Skeletal muscle satellite cell (primary cell): ENCODE results near the gene TARM1.
"Not testable (repeated sequence)": the region's sequence is repeated elsewhere in the genome, so short reads cannot be mapped to it uniquely, and the experiment has no call there.

Source experiments
- H3K27me3 ChIP-seq: 2 replicates; pipeline ENCODE4 v1.7.0; 2013; ENCODE audit warnings: low read length; ENCODE audit not compliant: control insufficient read depth, insufficient read depth
- H3K36me3 ChIP-seq: 2 replicates; pipeline ENCODE4 v1.7.0; 2013; ENCODE audit warnings: mild to moderate bottlenecking, control low read depth, low read length; ENCODE audit not compliant: insufficient read depth
- H3K4me1 ChIP-seq: 2 replicates; pipeline ENCODE4 v1.7.0; 2013; ENCODE audit warnings: low read length; ENCODE audit not compliant: control insufficient read depth, insufficient read depth
- H3K4me2 ChIP-seq: 2 replicates; pipeline ENCODE4 v1.7.0; 2013; ENCODE audit warnings: mild to moderate bottlenecking, low read length
- H3K4me3 ChIP-seq: 2 replicates; pipeline ENCODE4 v1.7.0; 2013; ENCODE audit warnings: low read length
- H3K9ac ChIP-seq: 2 replicates; pipeline ENCODE4 v1.7.0; 2013; ENCODE audit warnings: mild to moderate bottlenecking, low read depth, low read length, moderate library complexity
- H3K9me3 ChIP-seq: replicated peaks from 2 replicates; pipeline ENCODE4 v1.7.0; 2013; ENCODE audit warnings: mild to moderate bottlenecking, control low read depth, low read length

Gene TARM1

DNA sequence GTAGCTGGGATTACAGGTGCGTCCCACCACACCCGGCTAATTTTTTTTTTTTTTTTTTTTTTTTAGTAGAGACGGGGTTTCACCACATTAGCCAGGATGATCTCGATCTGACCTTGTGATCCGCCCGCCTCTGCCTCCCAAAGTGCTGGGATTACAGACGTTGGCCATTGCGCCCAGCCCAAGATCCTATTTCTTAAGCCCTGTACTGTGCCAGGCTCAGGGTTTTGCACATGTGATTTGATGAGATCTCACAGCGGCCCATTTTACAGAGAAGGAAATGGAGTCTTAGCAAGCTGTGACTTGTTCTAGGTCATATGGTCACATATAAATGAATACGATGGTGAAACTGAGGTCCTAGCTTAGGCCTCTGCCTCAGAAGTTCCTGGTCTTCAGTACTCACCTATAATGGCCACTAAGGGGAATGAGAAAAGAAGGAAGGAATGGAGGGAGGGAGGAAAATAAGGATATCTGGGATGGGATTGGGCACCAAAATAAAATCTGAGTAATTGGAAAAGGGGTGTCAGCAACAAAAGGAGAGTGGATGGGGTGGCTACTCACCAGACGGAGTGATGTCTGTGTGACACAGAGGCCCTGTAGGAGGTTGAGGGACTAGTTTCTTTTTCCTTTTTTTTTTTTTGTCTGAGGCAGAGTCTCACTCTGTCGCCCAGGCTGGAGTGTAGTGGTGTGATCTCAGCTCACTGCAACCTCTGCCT, 18.2 kb upstream of the TARM1 start:
- Histone ChIP-seq H3K4me3 (no peak overlapping the region), H3K27me3 (no peaks in the 10 kb centered on the region), H3K4me2 (no peak overlapping the region), H3K36me3 (no peaks in the 10 kb centered on the region), H3K9ac (no peak overlapping the region), H3K9me3 (no peaks in the 10 kb centered on the region), H3K4me1 (peaks cover 16% of the 10 kb centered on the region)

DNA sequence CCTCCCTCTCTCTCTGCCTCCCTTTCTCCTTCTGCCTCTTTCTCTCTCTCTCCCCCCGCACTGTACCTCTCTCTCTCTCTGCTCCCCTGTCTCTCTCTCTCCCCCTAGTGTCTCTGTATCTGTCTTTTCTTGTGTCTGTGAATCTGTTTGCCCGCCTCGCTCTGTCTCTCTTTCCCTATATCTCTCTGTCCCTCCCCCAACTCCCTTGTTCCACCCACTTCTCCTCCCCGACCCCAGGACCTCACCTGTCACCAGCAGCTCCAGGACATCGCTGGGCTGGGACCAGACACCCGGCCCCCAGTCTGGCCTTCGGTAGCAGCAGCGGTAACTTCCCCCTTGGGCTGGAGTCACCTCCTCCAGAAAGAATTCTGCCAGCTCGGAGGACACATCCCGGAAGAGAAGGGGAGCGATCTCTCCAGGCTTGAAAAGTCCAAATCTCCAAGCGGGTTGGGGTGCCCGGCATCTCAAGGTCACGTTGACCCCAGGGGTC, 15.5 kb upstream of the TARM1 start:
- Histone ChIP-seq H3K36me3 (no peaks in the 10 kb centered on the region), H3K9ac (peak overlapping the region; percentile 62), H3K27me3 (no peaks in the 10 kb centered on the region), H3K4me2 (peak overlapping the region; percentile 85), H3K4me1 (peaks cover 12% of the 10 kb centered on the region), H3K9me3 (no peaks in the 10 kb centered on the region), H3K4me3 (peak overlapping the region; percentile 68)

DNA sequence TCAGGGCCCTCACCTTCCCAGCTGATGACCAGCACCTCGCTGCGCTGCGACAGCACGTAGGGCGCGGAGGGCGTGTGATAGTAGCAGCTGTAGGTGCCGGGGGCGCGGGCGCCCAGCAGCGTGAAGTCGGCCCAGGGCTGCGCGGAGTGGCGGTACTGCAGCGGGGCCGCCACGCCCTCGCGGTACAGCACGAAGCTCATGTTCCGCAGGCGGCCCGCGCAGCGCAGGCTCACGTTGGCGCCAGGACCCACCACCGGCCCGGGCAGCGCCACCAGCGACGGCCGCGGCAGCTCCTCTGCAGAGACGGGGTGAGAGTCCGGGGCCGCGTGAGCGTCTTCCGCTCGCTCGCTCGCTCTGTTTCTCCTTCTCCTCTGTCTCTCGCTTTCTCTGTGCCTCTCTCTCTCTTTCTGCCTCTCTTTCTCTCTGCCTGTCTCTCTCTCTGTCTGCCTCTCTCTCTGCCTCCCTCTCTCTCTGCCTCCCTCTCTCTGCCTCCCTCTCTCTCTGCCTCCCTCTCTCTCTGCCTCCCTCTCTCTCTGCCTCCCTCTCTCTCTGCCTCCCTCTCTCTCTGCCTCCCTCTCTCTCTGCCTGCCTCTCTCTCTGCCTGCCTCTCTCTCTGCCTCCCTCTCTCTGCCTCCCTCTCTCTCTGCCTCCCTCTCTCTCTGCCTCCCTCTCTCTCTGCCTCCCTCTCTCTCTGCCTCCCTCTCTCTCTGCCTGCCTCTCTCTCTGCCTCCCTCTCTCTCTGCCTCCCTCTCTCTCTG, 14.9 kb upstream of the TARM1 start:
- H3K4me1 ChIP-seq, result peaks cover 12% of the 10 kb centered on the region
- H3K9ac ChIP-seq, result peak overlapping the region; percentile 47
- H3K9me3 ChIP-seq, result not testable (repeated sequence)

DNA sequence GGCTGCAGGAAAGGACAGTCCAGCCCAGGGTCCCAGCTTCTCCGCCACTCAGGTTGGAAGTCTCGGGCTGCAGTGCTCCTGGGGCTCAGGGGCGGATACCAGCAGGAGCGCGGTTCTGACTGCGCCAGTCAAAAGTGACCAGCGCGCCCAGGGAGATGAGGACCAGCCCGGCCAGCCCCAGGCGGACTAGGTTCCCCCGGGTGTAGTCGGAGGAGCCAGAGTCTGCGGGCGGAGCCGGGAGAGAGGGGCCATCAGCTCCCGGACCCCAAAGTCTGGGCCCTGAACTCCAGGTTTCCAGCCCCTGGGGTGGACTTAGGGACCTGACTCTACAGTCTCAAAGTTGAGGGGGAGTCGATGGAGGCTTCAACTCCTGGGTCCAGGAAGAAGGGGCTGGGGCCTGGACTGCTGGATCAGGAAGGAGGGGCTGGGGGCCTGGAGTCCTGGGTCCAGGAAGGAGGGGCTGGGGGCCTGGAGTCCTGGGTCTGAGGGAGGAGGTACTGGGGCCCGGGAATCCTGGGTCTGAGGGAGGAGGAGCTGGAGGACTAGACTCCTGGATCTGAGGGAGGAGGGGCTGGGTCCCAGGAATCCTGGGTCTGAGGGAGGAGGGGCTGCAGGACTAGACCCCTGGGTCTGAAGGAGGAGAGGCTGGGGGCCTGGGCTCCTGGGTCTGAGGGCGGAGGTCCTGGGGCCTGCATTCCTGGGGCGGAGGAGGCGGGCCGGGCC, 14.1 kb upstream of the TARM1 start:
- Histone ChIP-seq H3K9me3 (no peaks in the 10 kb centered on the region), H3K36me3 (no peaks in the 10 kb centered on the region), H3K27me3 (no peaks in the 10 kb centered on the region), H3K9ac (peak overlapping the region; percentile 47), H3K4me2 (peak overlapping the region; percentile 85), H3K4me1 (peaks cover 12% of the 10 kb centered on the region), H3K4me3 (peak overlapping the region; percentile 62)

More for the DNA sequence above, 14.9 kb upstream of the TARM1 start:
- not testable (repeated sequence) for H3K36me3 ChIP-seq, H3K27me3 ChIP-seq
- peak overlapping the region; percentile 68 for H3K4me3 ChIP-seq
- H3K4me2 ChIP-seq, result peak overlapping the region; percentile 85

DNA sequence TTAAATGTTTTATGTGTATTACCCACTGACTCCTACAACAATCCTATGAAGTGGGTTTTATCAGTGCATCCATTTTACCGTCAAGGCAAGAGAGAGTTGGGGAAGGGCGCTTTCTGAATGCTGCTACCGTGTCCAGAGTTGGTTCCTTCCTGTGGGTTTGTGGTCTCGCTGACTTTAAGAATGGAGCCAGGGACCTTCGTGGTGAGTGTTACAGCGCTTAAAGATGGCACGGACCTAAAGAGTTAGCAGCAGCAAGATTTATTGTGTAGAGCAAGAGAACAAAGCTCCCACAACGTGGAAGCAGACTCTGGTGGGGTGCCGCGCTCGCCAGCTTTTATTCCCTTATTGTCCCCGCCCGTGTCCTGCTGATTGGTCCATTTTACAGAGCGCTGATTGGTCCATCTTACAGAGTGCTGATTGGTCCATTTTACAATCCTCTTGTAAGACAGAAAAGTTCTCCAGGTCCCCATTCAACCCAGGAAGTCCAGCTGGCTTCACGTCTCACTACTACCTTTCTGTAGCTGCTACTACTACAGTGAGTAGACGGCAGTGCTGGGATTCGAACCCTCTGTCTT, 13.3 kb upstream of the TARM1 start:
- H3K4me1 ChIP-seq, result peaks cover 12% of the 10 kb centered on the region
- H3K9ac ChIP-seq, result no peak overlapping the region
- no peaks in the 10 kb centered on the region for H3K36me3 ChIP-seq
- H3K9me3 ChIP-seq, result no peaks in the 10 kb centered on the region
- no peak overlapping the region for H3K4me3 ChIP-seq
- H3K27me3 ChIP-seq, result no peaks in the 10 kb centered on the region
- H3K4me2 ChIP-seq, result no peak overlapping the region

DNA sequence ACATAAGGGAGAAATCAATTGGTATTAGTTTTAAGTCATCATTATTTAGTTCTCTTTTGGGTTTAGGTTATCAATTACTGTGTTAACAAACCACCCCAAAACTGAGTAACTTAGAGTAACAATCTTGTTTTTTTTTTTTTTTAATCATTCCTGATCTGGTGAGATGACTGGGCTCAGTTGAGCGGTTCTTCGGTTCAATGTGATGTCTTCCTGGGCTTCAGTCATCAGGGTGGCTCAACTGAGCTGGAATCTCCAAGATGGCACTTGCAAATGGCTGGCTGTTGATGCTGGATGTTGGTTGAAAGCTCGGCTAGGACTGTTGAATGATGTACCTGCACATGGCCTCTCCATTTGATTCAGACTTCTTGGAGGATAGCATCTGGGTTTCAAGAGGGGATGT, 3.2 kb upstream of the TARM1 start:
- H3K4me3 ChIP-seq, result no peak overlapping the region
- H3K4me2 ChIP-seq, result no peak overlapping the region
- H3K27me3 ChIP-seq, result no peaks in the 10 kb centered on the region
- H3K9ac ChIP-seq, result no peak overlapping the region
- H3K9me3 ChIP-seq, result peaks cover 7% of the 10 kb centered on the region
- H3K4me1 ChIP-seq, result no peaks in the 10 kb centered on the region
- H3K36me3 ChIP-seq, result no peaks in the 10 kb centered on the region

DNA sequence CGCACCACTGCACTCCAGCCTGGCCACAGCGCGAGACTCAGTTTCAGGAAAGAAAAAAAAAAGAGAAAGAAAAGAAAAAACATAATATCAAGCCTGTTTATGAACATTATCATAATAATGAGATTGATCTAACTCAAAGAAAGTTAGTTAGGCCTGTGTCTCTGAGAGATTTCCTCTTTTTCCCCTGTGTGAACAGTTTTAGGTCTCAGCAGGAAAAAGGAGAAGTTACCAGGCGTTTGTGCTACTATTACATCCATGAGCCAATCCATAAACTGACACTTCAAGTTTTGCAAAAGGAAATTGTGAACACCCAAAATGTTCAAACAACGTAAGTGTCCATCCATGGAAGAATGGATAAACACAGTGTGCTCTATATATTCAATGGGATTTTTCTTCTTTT, 3.8 kb downstream of the TARM1 start:
- Histone ChIP-seq H3K36me3 (no peaks in the 10 kb centered on the region), H3K4me2 (no peak overlapping the region), H3K4me3 (no peak overlapping the region)

DNA sequence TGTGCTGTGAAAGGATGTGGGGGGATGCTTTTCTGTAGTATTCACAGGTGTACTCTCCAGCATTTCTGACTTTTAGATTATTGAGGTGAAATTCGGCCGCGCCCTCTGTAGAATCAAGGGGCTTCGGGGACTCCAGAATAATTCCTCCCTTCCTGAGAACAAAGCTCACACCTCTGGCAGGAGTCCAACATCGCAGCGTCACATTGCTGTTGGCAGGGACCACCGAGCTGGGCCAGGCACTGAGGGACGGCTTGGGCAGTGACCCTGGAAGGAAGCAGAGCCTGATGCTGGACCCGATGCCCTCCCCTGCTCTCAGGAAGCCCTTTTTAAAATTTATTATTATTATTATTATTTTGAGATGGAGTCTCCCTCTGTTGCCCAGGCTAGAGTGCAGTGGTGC, 6.3 kb downstream of the TARM1 start:
- Histone ChIP-seq H3K9ac (no peak overlapping the region), H3K9me3 (no peaks in the 10 kb centered on the region), H3K27me3 (no peaks in the 10 kb centered on the region), H3K4me2 (no peak overlapping the region), H3K4me3 (no peak overlapping the region), H3K36me3 (no peaks in the 10 kb centered on the region), H3K4me1 (no peaks in the 10 kb centered on the region)

More for the DNA sequence above, 3.8 kb downstream of the TARM1 start:
- Histone ChIP-seq H3K9me3 (peaks cover 7% of the 10 kb centered on the region), H3K9ac (no peak overlapping the region), H3K4me1 (no peaks in the 10 kb centered on the region), H3K27me3 (no peaks in the 10 kb centered on the region)

DNA sequence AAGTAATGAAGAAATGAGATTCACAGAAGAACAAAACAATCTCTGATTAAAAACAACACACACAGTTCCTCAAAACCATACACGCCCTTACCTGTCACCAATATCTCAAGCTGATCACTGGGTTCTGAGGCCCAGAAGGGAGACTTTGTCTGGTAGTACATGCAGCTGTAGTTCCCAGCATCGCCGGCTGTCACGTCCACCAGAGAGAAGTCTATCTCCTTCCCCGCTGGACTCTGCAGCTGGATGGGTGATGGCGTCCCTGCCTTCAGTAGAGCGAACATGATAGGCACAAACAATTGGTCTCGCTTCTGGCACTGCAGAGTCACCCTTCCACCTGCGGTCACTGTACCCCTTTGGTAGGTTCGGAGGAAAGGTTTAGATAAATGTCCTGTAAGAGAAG, 7.3 kb downstream of the TARM1 start:
- Histone ChIP-seq H3K36me3 (no peaks in the 10 kb centered on the region), H3K27me3 (no peaks in the 10 kb centered on the region), H3K9me3 (no peaks in the 10 kb centered on the region)

DNA sequence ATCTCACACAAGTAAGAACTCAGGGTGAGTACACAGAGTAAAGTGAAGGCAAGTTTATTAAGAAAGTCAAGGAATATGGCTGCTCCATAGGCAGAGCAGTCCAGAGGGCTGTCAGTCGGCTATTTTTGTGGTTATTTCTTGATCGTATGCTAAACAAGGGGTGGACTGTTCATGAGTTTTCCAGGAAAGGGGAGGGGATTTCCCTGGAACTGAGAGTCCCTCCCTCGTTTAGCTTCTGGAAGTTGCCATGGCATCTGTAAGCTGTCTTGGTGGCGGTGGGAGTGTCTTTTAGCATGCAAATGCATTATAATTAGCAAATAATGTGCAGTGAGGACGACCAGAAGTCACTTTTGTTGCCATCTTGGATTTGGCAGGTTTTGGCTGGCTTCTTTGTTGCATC, 11.7 kb downstream of the TARM1 start:
- Histone ChIP-seq H3K4me1 (no peaks in the 10 kb centered on the region), H3K4me3 (no peak overlapping the region), H3K36me3 (no peaks in the 10 kb centered on the region), H3K27me3 (no peaks in the 10 kb centered on the region), H3K4me2 (no peak overlapping the region), H3K9me3 (no peaks in the 10 kb centered on the region), H3K9ac (no peak overlapping the region)

More for the DNA sequence above, 7.3 kb downstream of the TARM1 start:
- Histone ChIP-seq H3K4me3 (no peak overlapping the region), H3K9ac (no peak overlapping the region), H3K4me2 (no peak overlapping the region), H3K4me1 (no peaks in the 10 kb centered on the region)
